Myometrial cell (primary cell): ENCODE measurements around the gene C7orf57. TPM values are rescaled to one million over a fixed set of nuclear protein-coding genes. Genes with fewer than 3 reads are reported as not detected.

ENCODE experiments used
- total RNA-seq: library from RNA; depleted of rRNA; stranded (reverse); fragments of >200 nt; gene quantifications from 2 replicates; pipeline ENCODE4 v1.2.3, GENCODE V29; 2015

The C7orf57 gene
- 0.18 TPM in 1 of 2 replicates, not detected in the other for total RNA-seq

GRCh38 chr7:48035301-48035966 lies at the start of gene C7orf57:
Gene C7orf57 (plus strand): TSS chr7:48035543. CDS start chr7:48036309, 766 bp downstream.

GRCh38 chr7:48028938-48029337 lies 6.4 kb upstream of the C7orf57 start, which contains the start of gene SUN3:
Gene SUN3 (minus strand): TSS chr7:48029107. CDS start chr7:48028938, 169 bp downstream.

GRCh38 chr7:48089046-48090003 lies 54.0 kb downstream of the C7orf57 start, which contains the start of gene UPP1:
Gene UPP1 (plus strand): TSS chr7:48089265. CDS start chr7:48094784, 5,519 bp downstream.

Other genes starting within 250 kb of the C7orf57 start
- 0.18 TPM in 1 of 2 replicates, not detected in the other for gene PKD1L1, start 87.1 kb upstream of the C7orf57 start, total RNA-seq
- 19.9 and 26.4 TPM in 2 replicates for gene HUS1, start 55.9 kb upstream of the C7orf57 start, total RNA-seq
- gene SUN3, start 6.4 kb upstream of the C7orf57 start, total RNA-seq, result not detected in 2 replicates
- 42.9 and 47.9 TPM in 2 replicates for gene UPP1, start 53.7 kb downstream of the C7orf57 start, total RNA-seq
- gene ABCA13, start 135.9 kb downstream of the C7orf57 start, total RNA-seq, result not detected in 2 replicates